ENCODE results near the gene SMOC2.

- TF ChIP-seq CTCF (IDR thresholded peaks at IDR 0.05) (no peak), EP300 (IDR thresholded peaks at IDR 0.05) (no peak)
These were observed 20.9 kb upstream of the SMOC2 start for GRCh38 chr6:168420084-168420483.

All from tibial nerve (tissue), 4 donors.